ENCODE results near the gene GPR162. TPM values are rescaled to one million over a fixed set of nuclear protein-coding genes. Genes with fewer than 3 reads are reported as not detected.
"Not testable (repeated sequence)": the region's sequence is repeated elsewhere in the genome, so short reads cannot be mapped to it uniquely, and the experiment has no call there.

GPR162 gene
- total RNA-seq, 4 donors from 2014 or later, result 3.7 to 12.1 (median 10.0) TPM

GRCh38 chr12:6871052-6871957 lies 49.7 kb downstream of the GPR162 start:
- Histone ChIP-seq H3K4me3 (peak overlapping the region; percentile 65 to 88 (median 70)), H3K4me1 (peaks cover 46 to 74% (median 62%) of the 10 kb centered on the region in 4 donors), H3K9me3 (no peaks in the 10 kb centered on the region), H3K27ac (replicated peaks in 1 of 4) (peak overlapping the region; percentile 86 to 89 (median 88)), H3K27me3 (no peaks in the 10 kb centered on the region), H3K36me3 (peaks cover 11 to 30% (median 24%) of the 10 kb centered on the region in 4 donors)
- TF ChIP-seq CTCF (IDR thresholded peaks at IDR 0.05), result no peak
- no peak for DNase-seq (ENCODE audit: extremely low spot score)
- 67% methylated on average over 11 of the region's 12 CpGs for WGBS
- intact Hi-C loops (cut with DNase I), result loop anchor here (5.0 kb wide), 2 partner anchors 96 to 241 kb away; no protein-coding TSS in a partner anchor

- Histone ChIP-seq H3K4me3 (peak overlapping the region; percentile 65 to 88 (median 70)), H3K27me3 (no peaks in the 10 kb centered on the region), H3K27ac (replicated peaks in 1 of 4) (peak overlapping the region; percentile 86 to 89 (median 88)), H3K9me3 (no peaks in the 10 kb centered on the region), H3K36me3 (peaks cover 11 to 30% (median 23%) of the 10 kb centered on the region in 4 donors), H3K4me1 (peaks cover 39 to 66% (median 55%) of the 10 kb centered on the region in 4 donors)
- WGBS, result 5% methylated on average over 8 of the region's 40 CpGs
- intact Hi-C loops (cut with DNase I), result loop anchor here (5.0 kb wide), 2 partner anchors 95 to 240 kb away; no protein-coding TSS in a partner anchor
- TF ChIP-seq EP300 (IDR thresholded peaks at IDR 0.05), result no peak
- peak in 2 of 3 experiments; percentile 85 to 91 for TF ChIP-seq CTCF (IDR thresholded peaks at IDR 0.05)
- peak; percentile 47 to 72 for TF ChIP-seq POLR2AphosphoS5 (IDR thresholded peaks at IDR 0.05)
- no peak for TF ChIP-seq POLR2A (IDR thresholded peaks at IDR 0.05; ENCODE audit: low read depth)
- DNase-seq (ENCODE audit: extremely low spot score), result no peak
These were observed 50.7 kb downstream of the GPR162 start for GRCh38 chr12:6872073-6873048.

GRCh38 chr12:6873094-6874014 lies 51.7 kb downstream of the GPR162 start, which contains the start of gene SPSB2:
TSS of gene SPSB2 (minus strand) at chr12:6873303. CDS start at chr12:6872901, 402 bp downstream.
- Histone ChIP-seq H3K27me3 (no peaks in the 10 kb centered on the region), H3K4me3 (peak within 1 kb of the TSS; percentile 65 to 88 (median 70)), H3K4me1 (peaks cover 37 to 61% (median 51%) of the 10 kb centered on the region in 4 donors), H3K36me3 (peaks cover 11 to 30% (median 23%) of the 10 kb centered on the region in 4 donors), H3K27ac (replicated peaks in 1 of 4) (peak within 1 kb of the TSS; percentile 86 to 89 (median 88)), H3K9me3 (no peaks in the 10 kb centered on the region)
- DNase-seq (ENCODE audit: extremely low spot score), result peak; percentile 99
- 3% methylated on average over 24 of the region's 66 CpGs for WGBS
- intact Hi-C loops (cut with DNase I), result loop anchor here (5.0 kb wide), 2 partner anchors 94 to 239 kb away; no protein-coding TSS in a partner anchor
- peak in 2 of 3 experiments; percentile 10 to 37 for TF ChIP-seq CTCF (IDR thresholded peaks at IDR 0.05)
- peak; percentile 74 for TF ChIP-seq POLR2A (IDR thresholded peaks at IDR 0.05; ENCODE audit: low read depth)
- peak; percentile 83 to 86 for TF ChIP-seq POLR2AphosphoS5 (IDR thresholded peaks at IDR 0.05)
- TF ChIP-seq EP300 (IDR thresholded peaks at IDR 0.05), result no peak

GRCh38 chr12:6874015-6874368 lies 52.4 kb downstream of the GPR162 start:
- Histone ChIP-seq H3K27ac (replicated peaks in 1 of 4) (peak overlapping the region; percentile 86 to 89 (median 88)), H3K36me3 (peaks cover 11 to 26% (median 23%) of the 10 kb centered on the region in 4 donors), H3K4me1 (peaks cover 31 to 55% (median 45%) of the 10 kb centered on the region in 4 donors), H3K4me3 (peak overlapping the region; percentile 65 to 88 (median 70))
- WGBS, result 59% methylated on average over 9 of the region's 9 CpGs
- intact Hi-C loops (cut with DNase I), result loop anchor here (5.0 kb wide), 2 partner anchors 93 to 238 kb away; no protein-coding TSS in a partner anchor
- not testable (repeated sequence) for H3K27me3 ChIP-seq; DNase-seq (ENCODE audit: extremely low spot score); H3K9me3 ChIP-seq

Other genes with a start within 250 kb of the GPR162 start
- 100 to 1,000 TPM; 189 to 226 (median 218) TPM for gene CHD4, start 214.4 kb upstream of the GPR162 start, total RNA-seq
- 1 to 10 TPM; 1.7 to 2.5 (median 1.8) TPM for gene LPAR5, start 185.9 kb upstream of the GPR162 start, total RNA-seq
- 1 to 10 TPM in 3 of 4 donors, under 1 TPM in 1; 0.97 to 6.2 (median 2.6) TPM for gene ACRBP, start 174.4 kb upstream of the GPR162 start, total RNA-seq
- 10 to 100 TPM; 45.1 to 58.3 (median 49.9) TPM for gene ING4, start 158.7 kb upstream of the GPR162 start, total RNA-seq
- gene ZNF384, start 132.4 kb upstream of the GPR162 start, total RNA-seq, result 10 to 100 TPM; 32.8 to 55.4 (median 41.0) TPM
- gene PIANP, start 121.0 kb upstream of the GPR162 start, total RNA-seq, result 1 to 10 TPM in 1 of 4 donors, under 1 TPM in 3; 0.42 to 1.8 (median 0.60) TPM
- gene COPS7A, start 97.8 kb upstream of the GPR162 start, total RNA-seq, result 10 to 100 TPM; 51.9 to 71.8 (median 63.0) TPM
- gene MLF2, start 68.7 kb upstream of the GPR162 start, total RNA-seq, result 100 to 1,000 TPM; 169 to 247 (median 214) TPM
- gene PTMS, start 55.5 kb upstream of the GPR162 start, total RNA-seq, result 100 to 1,000 TPM; 256 to 419 (median 338) TPM
- 1 to 10 TPM; 1.7 to 4.0 (median 2.9) TPM for gene LAG3, start 49.3 kb upstream of the GPR162 start, total RNA-seq
- gene CD4, start 32.3 kb upstream of the GPR162 start, total RNA-seq, result 10 to 100 TPM in 2 of 4 donors, 1 to 10 TPM in 2; 6.6 to 16.2 (median 10.1) TPM
- 10 to 100 TPM; 16.4 to 30.7 (median 26.8) TPM for gene P3H3, start 6.6 kb downstream of the GPR162 start, total RNA-seq
- 1 to 10 TPM in 1 of 4 donors, under 1 TPM in 3; 0.39 to 1.7 (median 0.46) TPM for gene GNB3, start 19.1 kb downstream of the GPR162 start, total RNA-seq
- gene CDCA3, start 29.5 kb downstream of the GPR162 start, total RNA-seq, result 1 to 10 TPM; 1.2 to 2.9 (median 1.5) TPM
- 10 to 100 TPM; 49.8 to 68.7 (median 58.4) TPM for gene USP5, start 30.3 kb downstream of the GPR162 start, total RNA-seq
- 100 to 1,000 TPM; 288 to 372 (median 355) TPM for gene TPI1, start 45.7 kb downstream of the GPR162 start, total RNA-seq
- 10 to 100 TPM in 2 of 4 donors, 1 to 10 TPM in 2; 4.2 to 10.8 (median 8.5) TPM for gene SPSB2, start 51.5 kb downstream of the GPR162 start, total RNA-seq
- 10 to 100 TPM in 2 of 4 donors, 1 to 10 TPM in 2; 8.3 to 12.9 (median 11.0) TPM for gene LRRC23, start 83.0 kb downstream of the GPR162 start, total RNA-seq
- gene ENO2, start 92.8 kb downstream of the GPR162 start, total RNA-seq, result 10 to 100 TPM; 28.7 to 49.7 (median 40.0) TPM
- 100 to 1,000 TPM in 2 of 4 donors, 10 to 100 TPM in 2; 72.2 to 163 (median 92.4) TPM for gene ATN1, start 106.1 kb downstream of the GPR162 start, total RNA-seq
- gene RNU7-1, start 122.0 kb downstream of the GPR162 start, total RNA-seq, result not detected
- gene C12orf57, start 122.2 kb downstream of the GPR162 start, total RNA-seq, result 100 to 1,000 TPM; 307 to 437 (median 325) TPM
- gene PTPN6, start 129.5 kb downstream of the GPR162 start, total RNA-seq, result 10 to 100 TPM in 3 of 4 donors, 1 to 10 TPM in 1; 9.1 to 16.9 (median 13.3) TPM
- 100 to 1,000 TPM; 194 to 265 (median 233) TPM for gene PHB2, start 148.8 kb downstream of the GPR162 start, total RNA-seq
- 10 to 100 TPM; 20.8 to 35.1 (median 26.3) TPM for gene EMG1, start 149.1 kb downstream of the GPR162 start, total RNA-seq
- gene LPCAT3, start 196.7 kb downstream of the GPR162 start, total RNA-seq, result 10 to 100 TPM; 21.6 to 33.3 (median 26.2) TPM
- gene C1S, start 238.9 kb downstream of the GPR162 start, total RNA-seq, result 100 to 1,000 TPM; 454 to 549 (median 512) TPM

All from esophagus muscularis mucosa (tissue), 4 donors.